ENCODE data around the gene ATP2B2. TPM values are rescaled to one million over a fixed set of nuclear protein-coding genes. Genes with fewer than 3 reads are reported as not detected.

ATP2B2 gene
- total RNA-seq, 4 donors from 2014 or later, result 0.29 to 9.5 (median 4.4) TPM

- intact Hi-C loops (cut with DNase I; ENCODE audit: low total_unique reads), result loop anchor here (10.0 kb wide), 1 partner anchor 404 kb away; no protein-coding TSS in a partner anchor
- DNase-seq, result no peak
These were observed 164.9 kb downstream of the ATP2B2 start for GRCh38 chr3:10340476-10340875.

GRCh38 chr3:10340046-10340445 is 165.3 kb downstream of the ATP2B2 start:
- no peak for DNase-seq
- H3K4me1 ChIP-seq, result no peaks in the 10 kb centered on the region
- intact Hi-C loops (cut with DNase I; ENCODE audit: low total_unique reads), result loop anchor here (10.0 kb wide), 1 partner anchor 405 kb away; no protein-coding TSS in a partner anchor
- H3K27ac ChIP-seq, result no peak overlapping the region
- no peaks in the 10 kb centered on the region for H3K36me3 ChIP-seq
- no peak overlapping the region for H3K4me3 ChIP-seq
- no peaks in the 10 kb centered on the region for H3K9me3 ChIP-seq
- H3K27me3 ChIP-seq, result no peaks in the 10 kb centered on the region
- TF ChIP-seq CTCF (IDR thresholded peaks at IDR 0.05), result no peak
- TF ChIP-seq POLR2A (IDR thresholded peaks at IDR 0.05), result no peak

More at GRCh38 chr3:10340476-10340875, 164.9 kb downstream of the ATP2B2 start:
- TF ChIP-seq CTCF (IDR thresholded peaks at IDR 0.05) (no peak), POLR2A (IDR thresholded peaks at IDR 0.05) (no peak)
- H3K27ac ChIP-seq, result no peak overlapping the region
- H3K4me1 ChIP-seq, result no peaks in the 10 kb centered on the region
- H3K9me3 ChIP-seq, result no peaks in the 10 kb centered on the region
- no peak overlapping the region for H3K4me3 ChIP-seq
- no peaks in the 10 kb centered on the region for H3K36me3 ChIP-seq
- no peaks in the 10 kb centered on the region for H3K27me3 ChIP-seq

- no peaks in the 10 kb centered on the region for H3K27me3 ChIP-seq
- H3K27ac ChIP-seq, result no peak overlapping the region
- no peaks in the 10 kb centered on the region for H3K9me3 ChIP-seq
- intact Hi-C loops (cut with DNase I; ENCODE audit: low total_unique reads), result no loop called here
- TF ChIP-seq CTCF (IDR thresholded peaks at IDR 0.05), result no peak
- no peak for TF ChIP-seq POLR2A (IDR thresholded peaks at IDR 0.05)
- no peaks in the 10 kb centered on the region for H3K4me1 ChIP-seq
- DNase-seq, result no peak
- H3K36me3 ChIP-seq, result no peaks in the 10 kb centered on the region
- no peak overlapping the region for H3K4me3 ChIP-seq
These were observed 165.9 kb downstream of the ATP2B2 start for GRCh38 chr3:10339376-10339955.

GRCh38 chr3:10338591-10339353 is 166.6 kb downstream of the ATP2B2 start:
- Histone ChIP-seq H3K4me1 (no peaks in the 10 kb centered on the region), H3K27ac (no peak overlapping the region), H3K9me3 (no peaks in the 10 kb centered on the region), H3K36me3 (no peaks in the 10 kb centered on the region), H3K27me3 (no peaks in the 10 kb centered on the region), H3K4me3 (no peak overlapping the region)
- intact Hi-C loops (cut with DNase I; ENCODE audit: low total_unique reads), result no loop called here
- DNase-seq, result no peak
- no peak for TF ChIP-seq CTCF (IDR thresholded peaks at IDR 0.05)
- TF ChIP-seq POLR2A (IDR thresholded peaks at IDR 0.05), result no peak

- intact Hi-C loops (cut with DNase I; ENCODE audit: low total_unique reads), result no loop called here
- Histone ChIP-seq H3K4me3 (no peak overlapping the region), H3K27me3 (no peaks in the 10 kb centered on the region), H3K4me1 (no peaks in the 10 kb centered on the region), H3K9me3 (no peaks in the 10 kb centered on the region), H3K36me3 (no peaks in the 10 kb centered on the region), H3K27ac (no peak overlapping the region)
- no peak for DNase-seq
- TF ChIP-seq CTCF (IDR thresholded peaks at IDR 0.05) (no peak), POLR2A (IDR thresholded peaks at IDR 0.05) (no peak)
These were observed 167.3 kb downstream of the ATP2B2 start for GRCh38 chr3:10338164-10338470.

All from uterus (tissue), 4 donors.